Pancreas (tissue), 10 donors: Measurements from ENCODE around the gene RASL11B. TPM values are rescaled to one million over a fixed set of nuclear protein-coding genes. Genes with fewer than 3 reads are reported as not detected.
A peak's percentile ranks its signal among the peaks of the same experiment; 100 is the strongest.

Source experiments
- ATAC-seq, 4 donors: fragments of 200-7000 bp; cut with Tn5 transposase; one replicate each; pipeline versions ENCODE4 v1.8.0 to v1.9.1; 2020; ENCODE audit warnings: mild to moderate bottlenecking in 4 of 4, moderate library complexity in 4 of 4
- DNase-seq, 6 donors: peaks; one replicate each; pipeline ENCODE4 v3.0.0-alpha.2; 2020
- FAIRE-seq: peaks from 2 replicates; lab custom pipeline; 2012; peaks lifted over from hg19 to GRCh38; lab: Jason Lieb, UNC
- H3K27ac ChIP-seq, 4 donors: fragments of 200-600 bp; sonication (generic); 1 replicate in 3 of 4; 2 replicates in 1 of 4; pipeline versions ENCODE4 v1.5.0 to v1.8.0; 2020
- H3K27me3 ChIP-seq, 4 donors: fragments of 200-600 bp; one replicate each; pipeline ENCODE4 v1.8.0; 2021
- H3K36me3 ChIP-seq, 3 donors: fragments of 200-600 bp; sonication (generic) in 1 of 3; one replicate each; pipeline versions ENCODE4 v1.5.0 to v1.8.0; 2020 to 2021
- H3K4me1 ChIP-seq, 3 donors: fragments of 200-600 bp; one replicate each; pipeline ENCODE4 v1.8.0; 2021
- H3K4me3 ChIP-seq, 4 donors: fragments of 200-600 bp; sonication (generic) in 2 of 4; one replicate each; pipeline versions ENCODE4 v1.5.0 to v1.8.0; 2020 to 2021
- H3K9me3 ChIP-seq, 4 donors: fragments of 200-600 bp; one replicate each; pipeline ENCODE4 v1.8.0; 2021
- CTCF ChIP-seq, 4 donors: fragments of 200-600 bp; sonication (generic) in 3 of 4; IDR thresholded peaks; one replicate each; pipeline versions ENCODE4 v1.5.0 to v1.8.0; 2021; ENCODE audit warnings: antibody characterized with exemption in 4 of 4
- WGBS, 2 donors: extraction: QIAGEN DNeasy Blood & Tissue Kit; methylation state at CpG; one replicate each; pipeline ENCODE4 v1.1.7; 2013; 5-methylcytosine and 5-hydroxymethylcytosine counted together
- intact Hi-C, 3 donors: fragments of 100-400 bp; cut with DNase I; formaldehyde crosslinking; loops; one replicate each; pipeline versions ENCODE4 v1.11.1 to v1.14.2; 2022
- polyA plus RNA-seq, 2 donors: library from polyadenylated mRNA; stranded (reverse); fragments of 200-250 nt; gene quantifications; one replicate each; pipeline ENCODE4 v1.2.3, GENCODE V29; 2013
- total RNA-seq, 6 donors: library from RNA; stranded (reverse); fragmentation: NEBNext Ultra II Directional in 4 of 6; extraction: Animal tissue kit (Norgen Biotek cat#: 25700) in 4 of 6; gene quantifications; one replicate each; pipeline versions ENCODE4 v1.2.1 to v1.2.4, GENCODE V29; 2021 to 2023
- donor health status: healthy with polysubstance abuse.
- donor health status: DM: no; HTN: no; CAD: no; lungs with moderate emphysema.
- donor health status: DM: no; HTN: no; CAD: no.
- donor health status: control.
- donor health status: control.
- donor health status: Bipolar disorder and iron deficiency.
- donor health status: DM: yes; HTN: yes; CAD: no.
- donor health status: DM: no; HTN: no; CAD: no.
- donor health status: DM: no; HTN: no; CAD: no.
- donor health status: DM: yes; HTN: yes; CAD: no.

RASL11B gene
- total and polyA plus RNA-seq, 8 donors: 0.19 to 2.3 (median 0.66) TPM; not detected in 1

- no peak for TF ChIP-seq CTCF (IDR thresholded peaks at IDR 0.05)
- no peaks in the 10 kb centered on the region for H3K27me3 ChIP-seq
- no peak for FAIRE-seq
- H3K9me3 ChIP-seq: no peaks in the 10 kb centered on the region
- no peaks in the 10 kb centered on the region for H3K36me3 ChIP-seq
- ATAC-seq: no peak
- H3K4me3 ChIP-seq: no peak overlapping the region
- H3K27ac ChIP-seq: no peak overlapping the region
- DNase-seq: no peak
- 88 to 91% methylated on average over 9 of the region's 9 CpGs for WGBS, 2 donors
- peaks cover 0 to 4% (median 0%) of the 10 kb centered on the region in 3 donors for H3K4me1 ChIP-seq
- intact Hi-C loops: no loop called here
Measured at GRCh38 chr4:52865300-52865699, 3.2 kb downstream of the RASL11B start.

- Histone ChIP-seq H3K27me3 (no peaks in the 10 kb centered on the region), H3K4me1 (peaks cover 0 to 4% (median 0%) of the 10 kb centered on the region in 3 donors), H3K4me3 (no peak overlapping the region), H3K9me3 (no peaks in the 10 kb centered on the region), H3K36me3 (no peaks in the 10 kb centered on the region), H3K27ac (no peak overlapping the region)
- no peak for TF ChIP-seq CTCF (IDR thresholded peaks at IDR 0.05)
- ATAC-seq (no peak), FAIRE-seq (no peak), DNase-seq (no peak)
- intact Hi-C loops: no loop called here
- WGBS, 2 donors: 76 to 77% methylated on average over 4 of the region's 4 CpGs
Measured at GRCh38 chr4:52866734-52867133, 4.6 kb downstream of the RASL11B start.

GRCh38 chr4:52867163-52867562 lies 5.0 kb downstream of the RASL11B start:
- no peak overlapping the region for H3K4me3 ChIP-seq
- 91 to 93% methylated on average over 4 of the region's 4 CpGs for WGBS, 2 donors
- no peak for TF ChIP-seq CTCF (IDR thresholded peaks at IDR 0.05)
- H3K9me3 ChIP-seq: no peaks in the 10 kb centered on the region
- H3K4me1 ChIP-seq: peaks cover 0 to 4% (median 0%) of the 10 kb centered on the region in 3 donors
- H3K27me3 ChIP-seq: no peaks in the 10 kb centered on the region
- ATAC-seq: no peak
- intact Hi-C loops: no loop called here
- H3K27ac ChIP-seq: no peak overlapping the region
- DNase-seq: no peak
- no peak for FAIRE-seq
- H3K36me3 ChIP-seq: no peaks in the 10 kb centered on the region

- FAIRE-seq: no peak
- Histone ChIP-seq H3K9me3 (no peaks in the 10 kb centered on the region), H3K4me1 (no peaks in the 10 kb centered on the region), H3K27me3 (no peaks in the 10 kb centered on the region), H3K4me3 (no peak overlapping the region), H3K36me3 (no peaks in the 10 kb centered on the region), H3K27ac (no peak overlapping the region)
- no peak for DNase-seq
- 61 to 68% methylated on average over 8 of the region's 8 CpGs for WGBS, 2 donors
- peak in 3 of 4 donors; percentile 22 to 59 (median 52) for ATAC-seq
- intact Hi-C loops: no loop called here
- TF ChIP-seq CTCF (IDR thresholded peaks at IDR 0.05): no peak
Measured at GRCh38 chr4:52868133-52868532, 6.0 kb downstream of the RASL11B start.

GRCh38 chr4:52869196-52869595 lies 7.1 kb downstream of the RASL11B start:
- ATAC-seq (peak in 1 of 4 donors; percentile 12), FAIRE-seq (no peak), DNase-seq (no peak)
- Histone ChIP-seq H3K27me3 (no peaks in the 10 kb centered on the region), H3K4me1 (no peaks in the 10 kb centered on the region), H3K27ac (no peak overlapping the region), H3K4me3 (no peak overlapping the region), H3K36me3 (no peaks in the 10 kb centered on the region), H3K9me3 (no peaks in the 10 kb centered on the region)
- no peak for TF ChIP-seq CTCF (IDR thresholded peaks at IDR 0.05)
- 77 to 81% methylated on average over 12 of the region's 12 CpGs for WGBS, 2 donors
- intact Hi-C loops: no loop called here
